GM12878 (cell line): ENCODE results near the gene ASIC3. TPM values are rescaled to one million over a fixed set of nuclear protein-coding genes. Genes with fewer than 3 reads are reported as not detected.

ENCODE experiments used
- ATAC-seq: fragments of 200-7000 bp; cut with Tn5 transposase; 3 replicates; pipeline ENCODE4 v1.9.1; 2020; ENCODE audit warnings: mild to moderate bottlenecking, moderate library complexity
- BruUV-seq: library from RNA; stranded (reverse); fragments of 400-500 nt; replicated peaks from 2 replicates; lab custom pipeline; 2021; lab: Mats Ljungman, UMichigan
- CTCF ChIA-PET: fragments of 300-600 bp; sonication (Branson Sonifier 250); formaldehyde crosslinking; extraction: SDS; loops from one replicate; lab custom pipeline; 2021; ENCODE audit warnings: inconsistent platforms; lab: Yijun Ruan, JAX
- POLR2A ChIA-PET: fragments of 350-600 bp; formaldehyde crosslinking; extraction: SDS; loops from one replicate; lab custom pipeline; 2021; ENCODE audit warnings: inconsistent platforms; lab: Charles Lee
- RAD21 ChIA-PET: fragments of 300-600 bp; sonication (Branson Sonifier 250); formaldehyde crosslinking; loops from one replicate; lab custom pipeline; 2023; ENCODE audit warnings: antibody characterized with exemption; ENCODE audit not compliant: unreplicated experiment; lab: Charles Lee
- SMC1A ChIA-PET: fragments of 300-600 bp; sonication (Branson Sonifier 250); formaldehyde crosslinking; loops from one replicate; lab custom pipeline; 2023; ENCODE audit not compliant: unreplicated experiment, uncharacterized antibody; lab: Charles Lee
- DNase-seq: peaks from one replicate; pipeline ENCODE4 v3.0.0-alpha.2; 2011; ENCODE audit warnings: low read depth, low spot score
- FAIRE-seq: peaks from 3 replicates; lab custom pipeline; 2011; peaks lifted over from hg19 to GRCh38; lab: Jason Lieb, UNC
- H2AFZ ChIP-seq: 2 replicates; pipeline ENCODE4 v1.6.0; 2011; ENCODE audit warnings: low read depth, low read length, control low read depth; ENCODE audit not compliant: control insufficient read depth
- H3K27ac ChIP-seq: 2 replicates; pipeline ENCODE4 v1.5.1; 2011; ENCODE audit warnings: control low read depth; ENCODE audit not compliant: control insufficient read depth, insufficient read depth
- H3K27me3 ChIP-seq, 2 experiments: replicated peaks in 1 of 2; 2 replicates each; pipeline versions ENCODE4 v1.6.0 to v1.6.1; 2011; ENCODE audit warnings: low read length in 1 of 2; ENCODE audit not compliant: control insufficient read depth in 2 of 2, insufficient read depth in 2 of 2
- H3K36me3 ChIP-seq, 2 experiments: 2 replicates each; pipeline ENCODE4 v1.5.1; 2011; ENCODE audit warnings: low read length in 1 of 2; ENCODE audit not compliant: control insufficient read depth in 2 of 2, insufficient read depth in 2 of 2
- H3K4me1 ChIP-seq: 2 replicates; pipeline ENCODE4 v1.6.1; 2011; ENCODE audit warnings: mild to moderate bottlenecking, low read length, moderate library complexity, mixed read lengths; ENCODE audit not compliant: control insufficient read depth, insufficient read depth
- H3K4me2 ChIP-seq: 2 replicates; pipeline ENCODE4 v1.6.0; 2011; ENCODE audit warnings: control low read depth; ENCODE audit not compliant: control insufficient read depth, insufficient read depth
- H3K4me3 ChIP-seq: fragments of 200-600 bp; sonication (generic); 2 replicates; pipeline ENCODE4 v1.5.1; 2016
- H3K79me2 ChIP-seq: 2 replicates; pipeline ENCODE4 v1.6.0; 2011; ENCODE audit warnings: low read length; ENCODE audit not compliant: control insufficient read depth, insufficient read depth
- H3K9ac ChIP-seq: 2 replicates; pipeline ENCODE4 v1.8.0; 2011; ENCODE audit warnings: low read length, control low read depth, mixed read lengths; ENCODE audit not compliant: control insufficient read depth, insufficient read depth
- H3K9me3 ChIP-seq: replicated peaks from 3 replicates; pipeline ENCODE4 v1.5.1; 2011; ENCODE audit warnings: mild to moderate bottlenecking, low read length; ENCODE audit not compliant: control insufficient read depth, insufficient read depth
- H4K20me1 ChIP-seq: 2 replicates; pipeline ENCODE4 v1.6.0; 2011; ENCODE audit not compliant: control insufficient read depth, insufficient read depth
- BCL11A ChIP-seq: IDR thresholded peaks from 2 replicates; pipeline ENCODE4 v1.6.1; 2011; ENCODE audit warnings: low read depth, low read length
- BRCA1 ChIP-seq: IDR thresholded peaks from 2 replicates; pipeline ENCODE4 v1.6.1; 2011; ENCODE audit warnings: low read depth, low read length, improper control_type of control experiment
- HDGF ChIP-seq: fragments of 450-650 bp; IDR thresholded peaks from 2 replicates; pipeline ENCODE4 v1.6.1; 2016; ENCODE audit warnings: antibody characterized with exemption
- IRF5 ChIP-seq: fragments of 450-650 bp; IDR thresholded peaks from 2 replicates; pipeline ENCODE4 v1.6.1; 2017; ENCODE audit warnings: borderline replicate concordance
- POLR2AphosphoS2 ChIP-seq: IDR thresholded peaks from 2 replicates; pipeline ENCODE4 v1.6.1; 2011; ENCODE audit warnings: low read depth, mild to moderate bottlenecking, low read length, improper control_type of control experiment, moderate library complexity
- RBBP5 ChIP-seq: fragments of 200-600 bp; sonication (generic); conservative IDR thresholded peaks from 2 replicates; pipeline ENCODE4 v1.6.1; 2016
- RELA ChIP-seq: fragments of 450-650 bp; IDR thresholded peaks from 2 replicates; pipeline ENCODE4 v1.8.0; 2014; ENCODE audit warnings: borderline replicate concordance; ENCODE audit not compliant: partially characterized antibody
- SIX5 ChIP-seq: IDR thresholded peaks from 2 replicates; pipeline ENCODE4 v1.6.1; 2011; ENCODE audit warnings: mild to moderate bottlenecking, low read depth, low read length, moderate library complexity; ENCODE audit not compliant: severe bottlenecking
- SRF ChIP-seq, 2 experiments: IDR thresholded peaks; 2 replicates each; pipeline ENCODE4 v1.6.1; 2011; ENCODE audit warnings: low read depth in 2 of 2, low read length in 2 of 2, mild to moderate bottlenecking in 1 of 2, moderate library complexity in 1 of 2
- TCF7 ChIP-seq: IDR thresholded peaks from 2 replicates; pipeline ENCODE4 v1.6.1; 2014; ENCODE audit warnings: antibody characterized with exemption, borderline replicate concordance
- WGBS: methylation state at CpG from one replicate; pipeline ENCODE4 v1.1.6; 2016; ENCODE audit warnings: low lambda C conversion rate; ENCODE audit not compliant: insufficient replicate concordance, insufficient coverage; ENCODE audit errors: missing lambda C conversion rate; 5-methylcytosine and 5-hydroxymethylcytosine counted together
- in situ Hi-C: fragments of 300-500 bp; cut with MboI; formaldehyde crosslinking; loops from 9 replicates; pipeline ENCODE4 v1.14.3; 2018; ENCODE audit warnings: mixed read lengths
- intact Hi-C: fragments of 100-400 bp; cut with micrococcal nuclease; formaldehyde crosslinking; loops from one replicate; pipeline ENCODE4 v1.14.2; 2022; ENCODE audit not compliant: unreplicated experiment
- polyA plus RNA-seq, 11 experiments: library from polyadenylated mRNA; depleted of rRNA in 4 of 11; unstranded in 6 of 11; stranded (reverse) in 5 of 11; fragments of >200 nt; fragmentation: Nextera tagmentation in 4 of 11; fragmentation: Illumina TruSeq in 1 of 11; extraction: Ambion mirVana in 4 of 11; extraction: Trizol in 1 of 11; gene quantifications; 1 replicate in 1 of 11; 2 replicates in 10 of 11; pipeline versions ENCODE4 v1.2.1 to v1.2.3, GENCODE V29; 2011 to 2016; ENCODE audit warnings: inconsistent platforms in 2 of 11, missing spikeins in 2 of 11, low read depth in 1 of 11
- total RNA-seq, 4 experiments: library from RNA; depleted of rRNA in 3 of 4; stranded (reverse); fragments of >200 nt in 3 of 4; fragmentation: Illumina TruSeq in 1 of 4; extraction: Trizol in 1 of 4; gene quantifications; 2 replicates each; pipeline versions ENCODE4 v1.2.1 to v1.2.3, GENCODE V29; 2013 to 2021

ASIC3 gene
- total and polyA plus RNA-seq, 10 of the 15 experiments (the other 5 are each of a cell fraction or from before 2014, with no cell fraction given) = 0.07 to 1.0 (median 0.44) TPM; not detected in 4

GRCh38 chr7:151020231-151020630 lies 28.1 kb upstream of the ASIC3 start:
- RAD21 ChIA-PET = no interaction called here
- intact Hi-C loops = no loop called here
- CTCF ChIA-PET = interaction anchor here (0.6 to 1.7 kb wide), 2 partner anchors 12 to 87 kb away, joined by 3 to 8 read pairs; no protein-coding TSS in a partner anchor
- no peak for FAIRE-seq
- Histone ChIP-seq H2AFZ (no peak overlapping the region), H3K9me3 (no peaks in the 10 kb centered on the region), H3K9ac (no peak overlapping the region), H3K4me3 (no peak overlapping the region), H3K4me1 (peaks cover 2% of the 10 kb centered on the region; the same call in 1 of the 2 replicates), H3K36me3 (no peaks in the 10 kb centered on the region), H3K79me2 (no peaks in the 10 kb centered on the region), H3K27me3 (peaks cover 8 to 10% of the 10 kb centered on the region in 2 experiments; a peak in 3 of 4 replicates), H4K20me1 (no peaks in the 10 kb centered on the region), H3K27ac (no peak overlapping the region), H3K4me2 (no peak overlapping the region)
- no peak for DNase-seq
- SMC1A ChIA-PET = no interaction called here
- BruUV-seq = no TSS peak
- ATAC-seq = no peak
- TF ChIP-seq HDGF (no peak), IRF5 (no peak), SRF (IDR thresholded peaks at IDR 0.05; ENCODE audit: low read depth in 2 of 2, low read length in 2 of 2) (no peak), SIX5 (no peak), POLR2AphosphoS2 (no peak), TCF7 (no peak), BCL11A (no peak), BRCA1 (no peak), RELA (no peak), RBBP5 (no peak)
- in situ Hi-C loops = no loop called here
- POLR2A ChIA-PET = no interaction called here
- 43% methylated on average over 5 of the region's 7 CpGs for WGBS
